Epidermal melanocyte (primary cell): ENCODE results near the gene WWP2.

Experiments
- DNase-seq: peaks from one replicate; pipeline ENCODE4 v3.0.0; 2011; ENCODE audit warnings: low spot score; ENCODE audit not compliant: insufficient read length

WWP2 gene

DNA sequence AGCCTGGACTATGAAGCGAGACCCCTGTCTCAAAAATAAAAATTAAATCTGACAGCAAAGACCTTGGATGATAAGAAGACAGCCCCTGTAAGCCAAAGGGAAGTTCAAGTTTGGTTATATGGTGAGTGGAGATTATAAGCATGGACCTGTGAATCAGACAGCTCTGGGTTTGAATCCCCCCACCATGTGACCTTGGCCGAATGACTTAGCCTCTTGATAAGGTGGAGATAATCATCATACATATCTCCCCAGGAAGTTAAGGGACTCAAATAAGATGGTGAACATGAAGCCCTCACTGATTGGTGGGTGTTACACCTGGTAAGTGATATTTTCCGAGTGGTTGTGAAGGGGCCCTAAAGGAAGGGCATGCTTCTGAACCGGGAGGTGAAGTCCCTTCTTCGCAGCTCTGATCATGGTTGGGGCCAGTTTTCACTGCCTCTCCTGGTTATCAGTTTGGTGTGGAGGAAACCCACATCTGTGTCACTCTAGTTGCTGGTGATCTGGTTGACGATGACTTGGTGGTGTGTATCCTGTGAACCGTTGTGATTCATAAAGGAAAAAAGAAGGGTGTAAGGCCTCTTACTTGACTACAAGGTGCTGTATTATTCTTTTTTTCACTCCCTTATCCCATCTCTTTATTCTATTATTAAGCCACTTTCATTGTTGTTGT, 127.3 kb downstream of the WWP2 start:
- no peak for DNase-seq

DNA sequence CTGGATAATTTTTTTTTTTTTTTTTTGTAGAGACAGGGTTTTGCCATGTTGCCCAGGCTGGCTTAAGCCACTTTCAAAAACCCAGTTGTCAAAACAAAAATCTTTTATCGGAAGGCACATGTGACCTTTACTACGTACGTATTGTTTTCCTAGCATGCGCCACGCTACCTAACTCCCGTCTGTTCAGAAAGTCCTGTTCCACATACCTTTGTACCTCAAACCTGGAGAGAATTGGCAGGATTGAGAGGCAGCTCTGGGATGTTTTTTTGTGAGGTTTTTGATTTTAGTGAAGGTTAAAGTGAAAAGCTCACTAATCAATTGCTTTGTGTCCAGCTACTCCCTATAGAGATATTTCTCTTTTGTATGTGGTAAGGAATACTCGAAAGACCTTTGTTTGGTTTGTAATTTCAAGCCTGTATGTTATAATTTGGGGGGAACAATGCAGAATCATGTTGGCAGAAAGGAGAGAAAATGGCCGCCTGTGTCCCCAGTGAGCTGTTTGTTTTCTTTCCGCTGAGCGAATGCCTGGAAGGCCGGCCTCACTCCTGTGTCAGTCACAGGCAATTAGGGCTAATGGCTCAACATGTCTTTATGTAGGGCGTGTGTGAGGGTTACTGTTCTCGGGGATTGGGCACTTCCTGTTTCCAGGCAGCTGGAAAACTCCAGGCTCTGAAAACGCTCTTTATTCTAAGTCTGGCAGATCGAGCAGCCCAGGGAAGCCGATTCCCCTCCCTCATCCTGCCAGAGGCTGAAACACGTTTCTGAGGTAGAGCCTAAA, 128.2 kb downstream of the WWP2 start:
- DNase-seq, result peak; percentile 82

DNA sequence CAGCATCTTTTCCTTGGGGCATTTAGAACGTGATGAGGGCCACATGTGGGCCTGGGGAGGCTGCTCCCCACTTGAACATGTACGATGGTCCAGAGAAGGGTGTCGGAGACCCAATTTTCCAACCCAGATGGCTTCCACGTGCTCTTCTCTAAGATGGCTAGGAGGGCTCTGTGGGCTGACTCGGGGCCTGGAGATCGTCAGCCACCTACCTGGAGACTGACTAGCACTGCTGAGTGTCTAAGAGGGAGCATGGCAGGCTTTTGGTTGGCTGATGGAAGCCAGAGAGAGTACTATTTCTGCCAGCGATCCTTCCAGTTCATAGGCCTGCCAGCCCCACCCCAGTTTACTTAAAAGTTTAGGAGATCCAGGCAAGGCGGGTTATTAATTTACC, 128.8 kb downstream of the WWP2 start:
- DNase-seq, result no peak

DNA sequence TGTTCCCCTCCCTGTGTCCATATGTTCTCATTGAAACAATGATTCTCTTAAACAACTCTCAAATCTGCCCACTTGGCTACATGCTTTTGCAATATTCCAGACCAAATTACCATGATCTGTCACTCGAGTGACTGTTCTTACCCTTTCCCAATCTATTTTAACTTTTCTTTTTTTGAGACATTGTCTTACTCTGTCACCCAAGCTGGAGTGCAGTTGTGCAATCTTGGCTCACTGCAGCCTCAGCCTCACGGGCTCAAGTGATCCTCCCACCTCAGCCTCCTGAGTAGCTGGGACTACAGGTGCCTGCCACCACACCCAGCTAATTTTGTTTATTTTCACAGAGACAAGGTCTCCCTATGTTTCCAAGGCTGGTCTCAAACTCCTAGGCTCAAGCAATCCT, 130.2 kb downstream of the WWP2 start:
- no peak for DNase-seq

DNA sequence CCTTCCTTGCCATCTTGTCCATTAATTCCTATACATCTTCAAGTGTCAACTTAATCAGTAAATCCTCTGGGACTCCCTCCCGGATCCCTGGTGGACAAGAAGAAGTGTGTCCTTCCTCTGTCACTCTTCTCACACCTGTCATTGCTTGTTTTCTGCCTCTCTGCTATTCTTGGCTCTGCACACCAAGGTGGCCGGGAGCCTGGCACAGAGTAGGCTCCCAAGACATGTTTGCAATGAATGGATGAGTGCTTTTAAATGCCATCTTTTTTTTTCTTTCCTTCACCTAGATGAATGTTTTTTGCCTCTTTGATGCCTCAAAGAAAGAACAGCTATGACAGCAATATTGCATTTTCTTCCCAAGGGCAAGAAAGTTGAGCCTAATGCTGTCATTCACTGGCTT, 131.0 kb downstream of the WWP2 start:
- DNase-seq, result no peak

DNA sequence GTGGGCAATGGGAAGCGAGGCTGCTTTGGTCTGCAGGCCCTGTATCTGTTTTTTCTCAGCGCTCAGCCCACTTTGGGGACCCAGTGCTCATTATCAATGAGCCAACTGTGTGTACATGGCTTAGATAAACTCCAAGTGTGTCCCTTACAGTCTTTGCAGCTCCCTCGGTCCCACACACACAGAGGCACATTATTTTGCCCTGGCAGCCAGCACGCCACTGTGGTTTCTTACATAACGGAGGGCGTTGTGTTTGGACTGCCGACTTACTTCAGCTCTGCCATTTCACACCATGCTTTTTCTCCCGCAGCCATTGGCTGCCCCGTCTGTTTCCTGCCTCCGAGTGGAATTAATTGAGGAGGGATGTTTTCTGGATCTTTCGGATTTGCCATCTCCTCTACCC, 132.5 kb downstream of the WWP2 start:
- no peak for DNase-seq

DNA sequence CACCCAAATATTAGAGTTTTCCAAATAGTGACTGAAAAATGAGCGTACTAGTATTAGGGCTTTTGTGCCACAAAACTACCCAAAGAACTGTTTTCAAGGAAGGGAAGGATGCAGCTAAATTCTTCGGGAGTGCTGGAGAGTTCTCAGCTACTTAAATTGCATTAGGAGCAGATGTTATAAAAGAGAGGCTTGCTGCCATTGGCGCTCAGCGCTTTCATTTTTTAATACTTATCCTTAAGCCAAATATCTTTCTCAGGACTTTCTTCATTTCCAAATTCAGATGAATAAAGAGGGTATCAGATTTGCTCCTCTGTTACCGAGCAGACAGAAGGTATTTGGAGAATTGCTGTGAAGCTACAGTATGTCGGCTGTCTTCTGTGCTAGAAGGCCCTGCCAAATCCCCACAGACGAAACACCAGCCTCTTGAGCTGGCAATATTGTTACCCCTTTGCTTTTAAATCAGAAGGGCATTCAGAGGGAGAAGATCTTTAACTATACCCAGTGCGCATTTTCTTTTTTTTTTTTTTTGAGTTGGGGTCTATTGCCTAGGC, 141.8 kb downstream of the WWP2 start:
- no peak for DNase-seq

DNA sequence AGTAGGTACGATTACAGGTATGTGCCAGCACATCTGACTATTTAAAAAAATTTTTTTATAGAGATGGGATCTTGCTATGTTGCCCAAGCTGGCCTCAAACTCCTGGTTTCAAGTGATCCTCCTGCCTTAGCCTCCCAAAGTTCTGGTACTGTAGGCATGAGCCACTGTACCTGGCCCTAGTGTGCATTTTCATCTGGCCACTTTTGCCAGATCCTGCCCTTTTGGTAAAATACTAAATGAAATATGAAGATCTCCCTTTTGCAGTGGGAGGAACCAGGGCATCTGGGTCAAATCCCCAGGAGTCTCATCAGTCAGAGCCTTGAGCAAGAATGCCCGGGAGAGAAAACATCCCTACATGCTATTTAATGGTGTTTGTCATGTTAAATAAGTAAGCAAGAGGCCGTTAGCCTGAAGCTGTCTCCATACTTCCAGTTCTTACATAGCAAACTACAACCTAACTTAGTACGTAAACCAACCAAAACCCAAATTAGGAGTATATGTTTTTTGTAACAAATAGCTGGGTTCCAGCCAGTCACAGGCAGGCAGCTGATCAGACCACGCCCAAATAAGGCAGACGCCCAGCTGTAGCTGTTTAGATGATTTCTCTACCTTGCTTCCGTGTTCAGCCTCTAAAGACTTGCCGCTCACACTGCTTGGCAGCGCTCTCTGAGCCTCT, 142.5 kb downstream of the WWP2 start:
- DNase-seq, result no peak

DNA sequence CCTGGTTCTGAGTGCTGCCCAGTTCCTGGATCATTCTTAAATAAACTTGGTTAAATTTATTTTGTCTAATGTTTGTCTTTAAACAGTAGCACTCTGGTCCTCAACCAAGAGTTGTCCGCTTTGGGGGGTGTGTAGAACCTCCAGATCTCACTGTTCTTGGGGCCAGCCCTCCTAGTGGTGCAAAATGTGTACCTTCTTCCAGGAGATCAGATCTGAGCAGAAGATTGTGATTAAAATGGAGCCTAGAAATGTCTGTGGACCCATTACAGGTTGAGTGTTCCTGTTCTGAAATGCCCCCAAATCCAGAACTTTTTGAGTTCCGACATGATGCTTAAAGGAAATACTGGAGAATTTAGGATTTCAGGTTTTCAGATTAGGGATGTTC, 143.0 kb downstream of the WWP2 start:
- no peak for DNase-seq

DNA sequence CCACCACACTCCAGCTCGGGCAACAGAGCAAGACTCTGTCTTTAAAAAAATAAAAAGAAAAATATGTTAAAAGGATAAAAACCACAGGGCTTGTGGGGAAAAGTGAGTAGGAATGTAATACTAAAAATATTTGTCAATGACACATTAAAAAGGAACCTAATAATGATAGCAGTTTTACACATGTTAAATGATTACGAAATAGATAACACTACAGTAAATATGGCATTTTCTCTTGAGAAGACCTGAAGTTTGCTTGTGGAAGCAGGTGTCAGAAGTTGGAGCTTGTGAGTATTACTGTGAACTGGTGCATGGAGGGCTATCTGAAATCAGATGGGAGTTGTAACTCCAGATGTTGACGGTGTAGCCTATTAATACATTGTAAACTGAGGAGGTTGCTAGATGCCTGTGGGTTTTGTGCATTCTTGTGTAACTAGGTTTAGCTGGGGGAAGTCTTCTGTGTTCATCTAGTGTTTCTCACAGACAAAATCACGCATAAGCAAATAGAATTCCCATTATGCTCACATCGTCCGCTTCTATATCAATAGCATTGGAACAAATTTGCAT, 144.8 kb downstream of the WWP2 start:
- DNase-seq, result no peak

DNA sequence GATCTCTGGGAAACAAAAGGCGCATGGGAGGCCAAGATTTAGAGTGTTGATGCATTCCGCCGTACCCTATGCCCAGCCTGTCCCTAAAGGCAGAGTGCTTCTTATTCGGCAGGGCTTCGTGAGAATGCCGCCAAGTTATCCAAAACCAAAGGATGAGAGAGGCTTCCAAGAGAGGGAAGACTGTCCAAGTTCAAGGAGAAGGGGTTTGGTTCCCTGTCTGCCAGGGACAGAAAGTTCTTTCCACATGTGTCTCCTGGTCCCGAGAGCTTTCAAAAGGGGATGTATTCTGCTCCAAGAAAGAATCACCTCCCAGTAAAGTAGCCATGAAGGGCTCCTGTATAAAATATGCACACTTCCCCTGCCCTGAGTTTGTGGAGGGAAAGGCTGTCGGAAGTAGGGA, 146.9 kb downstream of the WWP2 start:
- DNase-seq, result no peak

DNA sequence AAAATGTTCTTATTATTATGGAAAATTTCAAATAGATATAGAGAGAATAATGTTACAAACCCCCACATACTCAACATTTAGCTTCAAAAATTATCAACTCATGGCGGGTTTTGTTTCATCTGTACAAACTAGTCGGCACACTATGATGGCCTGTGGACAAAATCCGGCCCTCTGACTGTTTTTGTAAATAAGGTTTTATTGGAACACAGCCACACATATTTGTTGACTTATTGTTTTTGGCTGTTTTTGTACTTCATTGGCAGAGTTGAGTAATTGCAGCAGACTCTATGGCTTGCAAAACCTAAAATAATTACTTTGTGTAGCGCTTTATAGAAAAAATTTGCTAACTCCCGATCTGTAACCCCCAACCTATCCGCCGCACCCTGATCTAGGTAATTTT, 147.6 kb downstream of the WWP2 start:
- no peak for DNase-seq

DNA sequence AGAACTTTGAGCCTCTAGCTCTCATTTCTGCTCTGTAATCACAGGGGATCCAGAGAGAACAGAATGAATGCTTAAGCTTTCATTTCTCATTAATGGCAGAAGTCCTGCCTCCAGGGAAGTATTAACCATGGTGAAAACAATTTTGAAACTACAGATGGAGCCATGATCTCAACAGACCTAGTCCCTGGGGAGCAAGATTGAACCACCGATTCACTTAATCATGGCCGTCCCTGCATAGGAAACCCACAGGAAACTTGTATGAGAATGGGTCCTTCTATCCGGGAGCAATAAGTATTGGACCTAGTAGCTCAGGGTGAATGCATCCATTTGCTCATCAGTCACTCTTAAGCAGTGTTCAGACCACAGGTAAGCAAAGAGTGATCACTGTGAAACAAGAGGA, 148.8 kb downstream of the WWP2 start:
- no peak for DNase-seq

DNA sequence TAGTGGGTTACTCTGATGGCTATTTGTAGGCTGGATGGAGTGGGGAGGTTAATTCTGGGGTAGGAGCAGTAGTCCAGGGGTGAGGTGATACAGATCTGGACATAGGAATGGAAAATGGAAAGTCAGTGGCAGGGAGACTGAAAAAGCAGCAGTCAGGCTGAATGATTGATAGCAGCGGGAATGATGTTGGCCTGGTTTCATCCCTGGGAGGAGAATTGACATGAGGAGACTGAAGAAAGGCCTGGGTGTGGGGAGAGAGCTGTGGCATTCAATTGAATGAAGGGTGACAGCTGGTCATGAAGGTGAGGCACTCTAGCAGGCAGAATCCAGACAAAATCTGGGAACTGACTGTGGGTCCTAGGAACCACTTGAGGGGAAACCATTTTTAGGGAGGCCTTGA, 154.3 kb downstream of the WWP2 start:
- no peak for DNase-seq

DNA sequence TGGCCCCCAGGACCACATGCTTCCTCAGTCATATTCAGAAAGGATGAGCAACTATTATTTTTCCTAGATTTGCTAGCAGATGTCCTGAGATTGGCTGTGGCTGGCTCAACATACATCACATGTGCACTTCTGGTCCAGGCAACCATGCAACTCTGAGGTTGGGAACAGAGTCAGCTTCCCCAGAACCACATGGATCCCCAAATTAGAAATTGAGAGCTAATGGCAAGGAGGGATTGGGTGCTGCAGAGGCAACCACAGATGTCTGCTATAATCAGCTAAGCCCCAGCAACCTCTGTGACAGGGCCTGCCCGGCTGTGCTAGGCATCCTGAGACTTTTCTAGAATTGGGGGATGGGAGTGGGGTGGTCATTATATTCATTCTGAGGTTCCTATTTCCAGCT, 155.2 kb downstream of the WWP2 start:
- no peak for DNase-seq

DNA sequence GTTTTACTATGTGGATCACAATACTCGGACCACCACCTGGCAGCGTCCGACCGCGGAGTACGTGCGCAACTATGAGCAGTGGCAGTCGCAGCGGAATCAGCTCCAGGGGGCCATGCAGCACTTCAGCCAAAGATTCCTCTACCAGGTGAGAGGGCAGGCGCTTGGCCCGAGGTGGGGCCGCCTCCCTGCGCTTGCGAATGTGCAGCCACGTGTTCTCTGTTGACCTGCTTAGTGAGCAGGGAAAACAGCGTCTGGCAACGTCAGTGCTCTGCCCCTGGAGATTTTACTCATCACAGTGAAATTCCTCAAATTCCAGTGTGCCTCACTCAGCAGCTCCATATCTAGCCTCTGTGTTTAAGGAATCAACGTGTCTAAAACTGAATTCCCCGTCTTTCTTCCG, 155.6 kb downstream of the WWP2 start:
- no peak for DNase-seq

DNA sequence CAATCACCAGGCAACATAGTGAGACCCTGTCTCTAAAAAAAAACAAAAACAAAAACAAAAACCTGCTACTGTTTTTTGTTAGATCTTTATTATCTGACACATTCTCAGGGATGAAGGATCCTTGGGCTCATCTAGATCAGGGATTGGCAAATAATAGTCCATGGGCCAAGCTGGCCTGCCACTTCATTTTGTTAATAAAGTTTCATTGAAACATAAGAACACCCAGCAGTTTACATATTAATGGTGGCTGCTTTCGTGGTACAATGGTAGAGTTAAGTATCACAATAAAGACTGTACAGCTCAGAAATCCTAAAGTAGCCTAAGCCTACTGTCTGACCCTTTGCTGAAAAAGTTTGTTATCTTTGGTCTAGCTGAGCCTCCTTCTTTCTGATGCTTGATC, 156.1 kb downstream of the WWP2 start:
- DNase-seq, result no peak

DNA sequence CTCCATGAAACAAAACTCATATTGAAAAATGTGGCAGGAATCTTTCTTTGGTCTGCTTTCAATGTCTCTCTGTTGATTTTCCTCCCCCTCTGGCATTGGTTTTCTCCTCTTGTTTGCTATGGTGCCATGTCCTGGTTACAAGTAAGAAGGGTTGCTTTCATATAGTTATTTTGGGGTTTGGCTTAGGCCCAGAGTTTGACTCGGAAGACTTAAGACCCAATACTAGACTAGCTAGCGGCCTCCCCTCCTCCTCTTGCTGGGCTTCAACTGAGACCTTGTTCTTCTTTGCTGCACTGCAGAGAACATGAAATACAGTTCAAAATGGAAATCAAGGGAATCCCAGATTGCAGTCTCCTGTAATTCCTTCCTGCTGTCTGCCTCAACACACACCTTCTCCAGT, 159.0 kb downstream of the WWP2 start:
- peak; percentile 82 for DNase-seq

DNA sequence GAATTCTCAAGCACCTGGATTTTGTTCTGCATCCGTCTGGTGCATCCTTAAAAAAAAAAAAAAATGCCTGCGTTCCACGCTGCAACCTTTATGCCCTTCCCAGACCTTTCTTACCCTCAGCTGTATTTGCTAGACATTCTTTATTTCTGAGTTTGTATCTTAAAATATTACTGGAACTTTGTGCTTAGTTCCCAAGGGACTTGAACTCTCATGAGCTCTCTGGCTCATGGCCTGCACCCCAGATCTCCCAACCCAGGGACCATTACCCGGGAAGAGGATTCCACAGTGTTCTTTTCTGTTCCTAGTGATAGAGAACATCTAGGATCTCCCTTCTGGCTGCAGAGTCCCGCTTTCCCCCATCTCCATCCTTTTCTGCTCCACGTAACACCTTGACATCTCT, 160.1 kb downstream of the WWP2 start:
- DNase-seq, result no peak

DNA sequence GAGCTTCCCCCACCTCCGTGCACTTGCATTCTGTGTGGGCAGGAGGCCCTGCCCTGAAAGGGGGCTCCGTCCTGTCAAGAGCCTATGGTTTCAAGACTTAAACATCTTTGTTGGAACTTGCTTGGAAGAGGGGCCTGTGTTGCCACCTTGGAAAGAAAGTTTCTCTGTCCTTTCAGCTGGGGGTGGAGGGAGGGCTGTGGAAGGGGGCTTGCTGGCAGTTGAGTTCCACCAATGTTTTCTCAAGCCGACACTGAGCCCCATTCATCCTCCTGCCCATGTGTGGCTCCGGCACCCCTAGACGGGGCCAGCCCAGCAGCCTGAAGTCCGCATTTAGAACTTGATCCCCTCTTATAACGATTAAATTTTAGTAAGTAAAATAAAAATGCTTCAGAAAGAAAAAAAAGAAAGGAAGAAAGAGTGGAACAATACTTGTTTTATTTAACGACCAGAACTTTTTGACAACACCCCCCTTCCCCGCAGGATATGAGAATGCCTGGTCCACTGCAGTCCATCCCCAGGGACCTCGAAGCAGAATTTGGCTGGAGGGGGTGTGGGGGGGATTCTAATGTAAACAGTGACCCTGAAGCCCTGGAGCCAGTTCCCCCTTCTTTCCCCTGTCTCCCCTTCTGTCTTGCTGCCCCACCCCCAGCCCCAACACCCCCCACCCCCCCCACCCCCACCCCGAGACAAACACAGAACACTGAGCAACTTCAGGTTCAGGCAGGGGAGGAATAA, 162.1 kb downstream of the WWP2 start:
- no peak for DNase-seq

DNA sequence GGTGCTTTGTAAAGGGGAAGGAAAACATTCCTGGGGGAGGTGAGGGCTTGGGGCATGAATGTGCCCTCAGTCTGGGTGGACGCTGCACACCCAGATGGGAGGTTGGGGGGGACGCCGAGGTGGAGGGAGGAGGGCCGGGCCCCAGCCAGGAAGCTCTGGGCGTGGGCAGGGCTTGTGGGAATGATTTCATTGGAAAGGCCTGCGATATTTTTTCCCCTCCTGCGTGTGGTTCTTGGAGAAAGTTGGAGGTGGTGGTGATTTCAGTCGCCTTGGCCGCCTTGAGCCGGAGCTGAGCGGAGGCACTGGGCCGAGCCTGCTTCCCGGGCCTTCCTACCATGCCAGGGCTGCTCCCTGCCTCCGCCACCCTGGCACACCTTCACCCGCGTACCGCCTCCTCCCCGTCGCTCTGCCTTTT, 162.7 kb downstream of the WWP2 start:
- DNase-seq, result no peak
